GM12874 (cell line): ENCODE measurements around the gene ZNF784.

ENCODE experiments used
- TF ChIP-seq, protein P1 (sequence below): IDR thresholded peaks from 2 replicates; pipeline ENCODE4 v1.5.1; 2011; ENCODE audit warnings: low read depth, mild to moderate bottlenecking, control low read depth, low read length, moderate library complexity; ENCODE audit not compliant: insufficient read depth

Gene ZNF784

DNA sequence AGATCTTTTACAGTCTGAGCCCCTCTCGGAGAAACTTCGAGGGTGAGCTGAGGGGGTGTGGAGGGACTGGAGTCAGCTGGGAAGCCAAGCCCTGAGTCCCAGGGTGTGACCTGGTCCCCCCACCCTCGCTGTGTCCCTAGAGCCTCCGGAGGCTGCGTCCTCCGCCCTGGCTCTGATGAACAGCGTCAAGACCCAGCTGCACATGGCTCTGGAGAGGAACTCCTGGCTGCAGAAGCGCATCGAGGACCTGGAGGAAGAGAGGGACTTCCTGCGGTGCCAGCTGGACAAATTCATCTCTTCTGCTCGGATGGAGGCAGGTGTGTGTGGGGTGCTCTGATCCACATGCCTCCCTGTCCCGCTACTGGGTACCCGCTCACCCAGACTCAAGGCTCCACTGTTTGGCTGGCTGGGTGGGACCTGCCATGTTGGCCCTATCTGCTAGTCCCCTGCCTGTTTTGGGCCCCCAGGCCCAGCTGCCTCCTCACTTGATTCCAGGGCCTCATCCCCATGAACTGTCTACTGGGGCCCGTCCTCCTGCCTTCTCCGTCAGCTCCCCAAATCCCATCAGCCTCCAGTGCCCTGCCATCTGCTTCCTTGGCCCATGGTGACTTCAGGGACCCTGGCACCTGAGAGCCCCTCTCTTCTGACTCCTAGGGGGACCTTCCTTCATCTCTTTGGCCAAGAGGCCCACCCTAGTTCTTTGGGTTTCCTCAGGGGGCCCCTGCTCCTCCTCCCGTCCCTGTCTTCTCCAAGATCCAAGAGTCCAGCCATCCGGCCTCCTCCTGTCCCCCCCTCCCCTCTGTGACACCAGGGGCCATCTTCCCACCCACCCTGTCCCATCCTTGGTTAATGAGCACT, 25.1 kb upstream of the ZNF784 start:
- TF ChIP-seq, protein P1, sequence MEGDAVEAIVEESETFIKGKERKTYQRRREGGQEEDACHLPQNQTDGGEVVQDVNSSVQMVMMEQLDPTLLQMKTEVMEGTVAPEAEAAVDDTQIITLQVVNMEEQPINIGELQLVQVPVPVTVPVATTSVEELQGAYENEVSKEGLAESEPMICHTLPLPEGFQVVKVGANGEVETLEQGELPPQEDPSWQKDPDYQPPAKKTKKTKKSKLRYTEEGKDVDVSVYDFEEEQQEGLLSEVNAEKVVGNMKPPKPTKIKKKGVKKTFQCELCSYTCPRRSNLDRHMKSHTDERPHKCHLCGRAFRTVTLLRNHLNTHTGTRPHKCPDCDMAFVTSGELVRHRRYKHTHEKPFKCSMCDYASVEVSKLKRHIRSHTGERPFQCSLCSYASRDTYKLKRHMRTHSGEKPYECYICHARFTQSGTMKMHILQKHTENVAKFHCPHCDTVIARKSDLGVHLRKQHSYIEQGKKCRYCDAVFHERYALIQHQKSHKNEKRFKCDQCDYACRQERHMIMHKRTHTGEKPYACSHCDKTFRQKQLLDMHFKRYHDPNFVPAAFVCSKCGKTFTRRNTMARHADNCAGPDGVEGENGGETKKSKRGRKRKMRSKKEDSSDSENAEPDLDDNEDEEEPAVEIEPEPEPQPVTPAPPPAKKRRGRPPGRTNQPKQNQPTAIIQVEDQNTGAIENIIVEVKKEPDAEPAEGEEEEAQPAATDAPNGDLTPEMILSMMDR, result no peak

DNA sequence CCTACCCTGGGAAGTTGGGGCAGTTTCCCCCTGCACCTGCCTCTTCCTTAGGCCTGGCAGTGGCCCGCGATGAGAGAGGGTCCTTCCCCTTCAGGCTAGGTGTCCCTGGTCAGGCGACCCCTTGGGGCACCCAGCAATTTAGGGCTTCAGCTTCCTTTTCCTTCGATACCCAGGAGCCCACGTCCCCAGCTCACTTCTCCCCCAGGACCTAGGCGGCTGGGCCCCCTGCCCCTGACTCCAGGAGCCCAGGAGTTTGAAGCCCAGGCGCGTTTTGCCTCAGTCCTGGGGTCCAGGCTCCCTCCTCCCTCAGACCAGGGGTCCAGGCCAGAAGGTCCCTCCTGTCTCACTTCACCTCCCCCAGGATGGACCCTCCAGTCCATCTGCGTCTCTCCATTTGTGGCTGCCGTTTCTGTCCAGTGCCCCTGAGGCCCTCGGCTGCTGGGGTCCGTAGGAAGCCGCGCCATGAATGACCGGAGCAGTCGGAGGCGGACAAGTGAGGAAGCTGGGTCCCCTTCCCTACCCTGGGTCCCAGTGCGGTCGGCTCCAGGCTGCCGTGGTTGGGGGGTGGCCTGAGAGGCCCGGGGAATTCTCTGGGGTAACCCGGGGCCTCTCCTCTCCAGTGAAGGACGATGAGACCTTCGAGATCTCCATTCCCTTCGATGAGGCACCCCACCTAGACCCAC, 24.4 kb upstream of the ZNF784 start:
- TF ChIP-seq, protein P1, result no peak

DNA sequence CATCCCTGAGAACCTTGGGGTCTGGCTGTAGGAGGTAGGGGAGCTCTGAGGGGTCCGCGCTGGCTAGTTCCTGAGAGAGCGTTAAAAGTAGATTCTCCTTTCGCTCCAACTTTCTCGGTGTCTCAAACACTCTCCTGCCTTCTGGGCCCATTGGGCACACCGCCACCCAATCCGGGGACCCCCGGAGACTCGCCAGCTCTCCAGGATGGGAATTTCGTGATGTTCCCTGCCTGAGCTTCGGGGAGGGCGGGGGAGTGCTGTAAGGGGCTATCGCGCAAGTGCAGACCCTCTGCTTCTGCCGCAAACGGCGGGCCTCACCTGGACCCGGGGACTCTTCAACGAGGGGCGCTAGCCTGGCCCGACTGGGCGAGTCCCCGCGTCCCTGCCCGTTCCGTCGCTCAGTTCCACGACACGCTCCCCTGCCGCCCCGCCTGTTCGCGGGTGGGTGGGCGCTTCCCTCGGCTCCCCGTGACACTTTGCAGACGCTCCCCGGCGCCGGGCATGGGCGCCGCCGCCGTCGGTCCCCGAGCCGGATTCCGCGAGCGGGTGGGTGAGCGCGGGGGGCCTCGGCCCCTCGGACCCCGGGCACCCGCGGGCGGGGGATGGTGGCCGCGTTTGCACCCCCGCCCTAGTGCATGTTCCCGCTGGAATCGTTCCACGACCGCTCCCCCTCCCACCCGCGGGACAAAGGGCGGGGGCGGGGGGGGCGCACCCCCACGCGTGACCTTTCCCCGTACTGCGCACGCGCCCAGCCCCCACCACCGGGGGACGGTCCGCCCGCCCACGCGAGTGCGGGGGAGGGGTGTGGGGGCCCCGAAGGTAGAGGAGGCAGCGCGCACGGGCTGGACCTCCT, 23.6 kb upstream of the ZNF784 start, which contains the start of gene CCDC106:
CCDC106 (plus strand) TSS at position 481 of the 853 bp plus-strand sequence. CDS start 835 bp downstream, outside the sequence.
- TF ChIP-seq, protein P1, result no peak

DNA sequence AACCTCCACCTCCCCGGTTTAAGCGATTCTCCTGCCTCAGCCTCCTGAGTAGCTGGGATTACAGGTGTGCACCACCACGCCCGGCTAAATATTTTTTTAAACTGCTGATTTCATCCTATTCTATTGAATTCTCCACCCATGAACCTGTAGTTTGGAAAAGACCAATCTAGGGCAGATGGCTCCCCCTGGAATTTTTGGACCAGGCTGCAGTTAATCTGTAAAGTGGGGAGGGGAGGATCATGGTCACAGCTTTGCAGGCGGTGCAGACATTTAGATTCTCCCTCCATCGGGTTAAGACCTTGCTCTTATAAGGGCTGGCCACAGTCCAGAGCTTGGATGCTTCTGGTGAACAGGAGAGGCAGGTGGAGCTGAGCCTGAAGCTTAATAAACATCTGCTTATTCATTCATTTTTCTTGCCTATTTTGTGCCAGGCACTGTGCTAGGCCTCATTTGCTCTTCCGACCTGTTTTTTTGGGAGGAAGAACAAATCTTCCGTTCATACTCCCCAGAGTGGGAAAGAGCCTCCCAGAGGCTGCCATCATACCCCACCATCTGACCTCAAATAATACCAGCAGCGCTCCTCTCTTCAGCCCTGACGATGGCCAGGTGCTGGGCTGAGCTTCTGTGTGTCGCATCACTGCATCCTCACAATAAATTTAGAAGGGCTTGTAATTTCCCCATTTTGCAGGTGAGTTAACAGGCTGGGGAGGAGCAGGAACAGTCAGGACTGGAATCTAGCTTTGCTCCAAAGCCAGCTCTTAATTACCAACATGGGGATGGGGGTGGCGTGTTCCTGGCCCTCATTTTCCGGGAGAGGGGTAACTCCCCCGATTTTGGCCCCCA, 22.7 kb upstream of the ZNF784 start:
- TF ChIP-seq, protein P1, result no peak

DNA sequence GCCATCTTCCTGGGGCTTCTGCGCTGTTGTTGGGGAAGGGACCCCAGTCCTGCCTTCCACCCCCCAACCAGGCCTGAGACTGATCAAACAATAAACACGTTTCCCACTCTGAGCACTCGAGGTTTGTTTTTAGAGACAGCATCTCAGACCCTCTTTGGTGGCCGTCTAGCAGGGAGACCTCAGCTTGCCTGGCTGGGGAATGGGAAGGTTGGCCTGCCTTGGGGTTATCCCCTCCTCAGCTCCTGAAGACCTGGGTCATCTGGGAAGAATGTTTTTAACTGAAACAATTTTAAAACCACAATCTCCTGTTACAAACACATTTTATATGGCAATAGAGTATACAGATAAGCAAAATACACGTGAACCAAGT, 21.1 kb upstream of the ZNF784 start:
- TF ChIP-seq, protein P1, result no peak

DNA sequence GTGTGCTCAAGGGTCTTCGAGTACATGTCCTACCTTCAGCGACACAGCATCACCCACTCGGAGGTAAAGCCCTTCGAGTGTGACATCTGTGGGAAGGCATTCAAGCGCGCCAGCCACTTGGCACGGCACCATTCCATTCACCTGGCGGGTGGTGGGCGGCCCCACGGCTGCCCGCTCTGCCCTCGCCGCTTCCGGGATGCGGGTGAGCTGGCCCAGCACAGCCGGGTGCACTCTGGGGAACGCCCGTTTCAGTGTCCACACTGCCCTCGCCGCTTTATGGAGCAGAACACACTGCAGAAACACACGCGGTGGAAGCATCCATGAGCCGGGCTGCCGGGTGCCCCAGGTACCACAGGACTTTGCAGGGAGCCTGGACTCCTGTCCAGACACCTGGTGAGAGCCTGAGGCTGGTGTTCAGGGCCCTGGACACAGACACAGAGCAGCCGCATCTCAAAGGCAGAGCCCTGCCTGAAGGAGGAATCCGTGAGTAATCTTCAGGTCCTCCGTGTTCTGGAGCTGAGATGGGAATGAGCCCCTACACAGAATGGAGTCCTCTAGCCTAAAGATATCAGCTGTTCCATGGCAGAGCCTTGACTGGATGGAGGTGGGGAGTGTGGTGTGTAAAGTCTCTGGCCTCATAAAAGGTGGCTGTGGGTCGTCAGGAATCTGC, 20.6 kb upstream of the ZNF784 start:
- TF ChIP-seq, protein P1, result no peak
